HG02588 (cell line): Measurements from ENCODE around the gene LRCH1.
"Not testable (repeated sequence)": the region's sequence is repeated elsewhere in the genome, so short reads cannot be mapped to it uniquely, and the experiment has no call there.

Source experiments
- ATAC-seq: cut with Tn5 transposase; IDR thresholded peaks from one replicate; pipeline ENCODE4 v1.9.1; 2021; ENCODE audit warnings: mild to moderate bottlenecking, moderate library complexity; ENCODE audit not compliant: unreplicated experiment

Gene LRCH1

GRCh38 chr13:46739447-46740098 lies 186.6 kb downstream of the LRCH1 start:
- no peak for ATAC-seq

DNA sequence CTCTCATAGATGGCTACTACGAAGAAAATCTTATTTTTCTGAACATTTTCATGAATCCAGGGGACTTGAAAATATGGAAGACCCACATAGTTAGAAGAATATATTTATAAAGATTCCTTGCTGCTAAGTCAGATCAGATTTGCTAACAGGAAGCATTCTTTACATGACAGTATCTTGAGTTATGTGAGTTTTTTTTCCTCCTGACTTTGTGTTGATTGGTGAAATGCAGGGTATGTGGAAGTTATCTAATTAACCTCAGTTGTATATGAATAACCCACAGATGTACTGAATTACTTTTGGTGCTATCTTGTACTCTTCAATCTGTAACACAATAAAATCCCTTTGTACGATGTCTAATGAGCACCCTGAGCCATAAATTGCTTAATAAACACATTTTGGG lies 190.2 kb downstream of the LRCH1 start:
- ATAC-seq = no peak

- ATAC-seq = no peak
Observed at GRCh38 chr13:46745062-46745461, 192.1 kb downstream of the LRCH1 start.

DNA sequence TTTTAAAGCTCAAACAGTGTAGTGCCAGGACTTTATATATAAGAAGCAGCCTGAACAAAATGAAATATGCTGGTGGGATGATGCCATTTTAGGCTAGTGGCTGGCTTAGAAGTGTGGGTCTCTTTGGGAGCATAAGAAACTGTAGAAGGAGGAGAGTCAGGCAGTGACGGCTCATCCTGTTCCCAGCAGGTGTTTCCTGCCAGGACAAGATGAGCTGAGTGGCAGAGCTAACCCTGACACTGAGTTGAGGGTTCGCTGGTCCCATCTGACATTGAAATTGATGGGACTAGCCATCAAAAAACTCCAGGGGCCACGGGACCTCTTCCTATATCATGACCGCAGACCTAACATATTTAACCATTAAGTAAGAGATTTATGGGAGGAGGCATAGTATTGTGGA lies 192.7 kb downstream of the LRCH1 start:
- no peak for ATAC-seq

GRCh38 chr13:46747031-46747820 lies 194.3 kb downstream of the LRCH1 start:
- ATAC-seq = no peak

- ATAC-seq = no peak
Observed at GRCh38 chr13:46748300-46748699, 195.3 kb downstream of the LRCH1 start.

DNA sequence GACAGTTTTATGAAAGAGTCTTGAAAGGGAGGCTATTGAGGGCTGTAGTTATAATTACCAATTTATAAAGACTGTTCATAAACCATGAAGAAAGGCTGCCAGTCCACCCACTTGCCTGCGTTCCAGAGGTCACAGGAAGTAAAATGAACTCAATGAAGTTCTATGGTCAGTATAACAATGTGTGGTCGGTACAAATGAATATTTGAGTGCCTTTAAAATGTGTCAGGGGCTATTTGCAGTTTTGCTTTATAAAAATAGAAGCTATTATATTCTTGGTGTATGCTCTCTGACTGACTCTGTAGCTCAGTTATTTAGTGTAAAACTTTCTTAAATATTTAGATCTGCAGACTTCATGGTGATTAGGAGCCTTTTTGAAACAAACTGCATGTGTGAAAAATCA lies 197.0 kb downstream of the LRCH1 start:
- ATAC-seq = no peak

DNA sequence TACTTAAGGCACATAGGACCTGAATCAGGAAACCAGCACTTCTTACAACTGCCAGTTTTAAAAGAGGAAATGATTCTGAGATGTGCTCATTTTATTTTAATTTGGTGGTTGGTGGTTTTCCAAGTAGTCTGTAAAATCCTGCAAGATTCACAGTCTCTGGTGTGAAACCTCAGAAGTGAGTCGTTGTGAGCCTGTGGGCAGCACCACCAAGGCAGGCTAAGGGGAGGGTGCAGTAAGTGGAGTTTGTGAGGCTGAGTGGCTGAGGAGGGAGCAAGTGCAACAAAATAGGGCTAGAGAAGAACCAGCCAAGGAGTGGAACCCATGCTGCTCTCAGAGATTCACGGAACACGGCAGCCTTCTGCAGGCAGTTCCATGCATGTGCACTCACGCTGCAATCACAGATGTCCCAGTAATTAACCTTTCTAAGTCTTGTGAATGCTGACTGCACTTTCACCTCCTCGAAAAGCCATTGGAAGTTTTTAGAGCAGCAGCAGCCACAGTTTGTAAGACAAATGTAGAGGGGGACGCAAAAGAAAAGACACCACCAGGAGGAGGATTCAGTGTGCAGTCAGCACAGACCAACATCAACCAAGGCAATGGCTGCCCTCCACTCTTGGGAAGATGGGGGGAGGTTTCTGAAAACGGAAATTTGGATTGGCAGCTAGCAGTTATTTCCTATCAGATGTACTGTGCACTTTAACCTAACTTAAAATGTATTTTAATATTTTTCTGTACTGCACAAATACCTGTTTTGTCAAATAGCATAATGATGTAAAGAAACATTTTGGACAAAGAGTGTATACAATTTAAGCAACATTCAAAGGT lies 199.1 kb downstream of the LRCH1 start:
- peak; percentile 86 for ATAC-seq

DNA sequence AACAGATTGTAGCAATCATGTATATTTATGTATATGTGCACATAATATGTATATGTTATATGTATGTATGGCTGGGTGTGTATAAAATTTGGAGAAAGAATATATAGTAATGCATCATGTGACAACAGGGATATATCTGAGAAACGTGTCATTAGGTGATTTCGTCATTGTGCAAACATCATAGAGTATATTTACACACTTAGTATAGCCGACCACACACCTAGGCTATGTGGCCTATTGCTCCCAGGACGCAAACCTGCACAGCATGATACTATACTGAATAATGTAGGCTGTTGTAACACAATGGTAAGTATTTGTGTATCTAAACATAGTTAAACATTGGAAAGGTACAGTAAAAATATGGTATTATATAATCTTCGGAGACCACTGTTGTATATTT lies 200.2 kb downstream of the LRCH1 start:
- no peak for ATAC-seq

DNA sequence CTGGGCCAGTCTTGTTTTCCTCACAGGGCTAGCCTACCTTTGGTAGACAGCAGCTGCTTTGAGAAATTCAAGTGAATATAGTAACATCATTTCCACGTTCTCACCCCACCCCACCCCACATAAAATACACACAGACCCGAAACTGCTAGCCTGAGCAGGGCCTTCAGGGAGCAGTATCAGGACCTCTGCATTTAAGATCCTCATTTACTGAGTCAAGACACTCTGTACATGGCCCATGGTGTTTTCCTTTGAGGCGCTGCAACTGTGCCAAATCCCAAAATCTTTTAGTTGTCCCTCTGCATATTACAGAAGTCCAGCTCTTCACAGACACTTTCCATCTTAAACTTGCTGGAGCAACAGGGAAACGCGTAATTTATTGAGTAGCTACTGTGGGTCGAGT lies 200.9 kb downstream of the LRCH1 start:
- ATAC-seq = no peak

GRCh38 chr13:46754812-46755211 lies 201.8 kb downstream of the LRCH1 start:
- no peak for ATAC-seq

DNA sequence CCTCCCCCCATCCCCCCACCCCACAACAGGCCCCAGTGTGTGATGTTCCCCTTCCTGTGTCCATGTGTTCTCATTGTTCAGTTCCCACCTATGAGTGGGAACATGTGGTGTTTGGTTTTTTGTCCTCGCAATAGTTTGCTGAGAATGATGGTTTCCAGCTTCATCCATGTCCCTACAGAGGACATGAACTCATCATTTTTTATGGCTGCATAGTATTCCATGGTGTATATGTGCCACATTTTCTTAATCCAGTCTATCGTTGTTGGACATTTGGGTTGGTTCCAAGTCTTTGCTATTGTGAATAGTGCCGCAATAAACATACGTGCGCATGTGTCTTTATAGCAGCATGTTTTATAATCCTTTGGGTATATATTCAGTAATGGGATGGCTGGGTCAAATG lies 202.5 kb downstream of the LRCH1 start:
- not testable (repeated sequence) for ATAC-seq

DNA sequence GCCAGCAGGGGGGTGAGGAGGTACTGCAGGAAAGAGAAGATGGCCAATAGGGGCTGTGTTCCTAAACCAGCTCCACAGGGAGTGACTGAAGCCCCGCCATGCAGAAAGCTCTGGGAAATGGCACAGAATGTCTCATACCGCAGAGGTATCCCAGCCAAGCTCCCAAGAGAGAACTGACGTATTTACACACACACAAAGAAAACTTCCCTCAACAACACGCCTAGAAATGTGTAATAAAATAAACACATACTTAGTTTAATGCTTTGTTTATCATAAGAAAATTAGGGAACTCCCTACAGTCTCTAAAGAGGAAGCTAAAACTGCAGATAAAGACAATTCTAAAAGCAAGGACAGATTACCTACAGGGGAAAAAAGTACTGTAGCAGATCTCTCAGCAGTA lies 204.0 kb downstream of the LRCH1 start:
- ATAC-seq = no peak

- no peak for ATAC-seq
Observed at GRCh38 chr13:46757640-46758039, 204.7 kb downstream of the LRCH1 start.

- no peak for ATAC-seq
Observed at GRCh38 chr13:46759846-46760245, 206.9 kb downstream of the LRCH1 start.

DNA sequence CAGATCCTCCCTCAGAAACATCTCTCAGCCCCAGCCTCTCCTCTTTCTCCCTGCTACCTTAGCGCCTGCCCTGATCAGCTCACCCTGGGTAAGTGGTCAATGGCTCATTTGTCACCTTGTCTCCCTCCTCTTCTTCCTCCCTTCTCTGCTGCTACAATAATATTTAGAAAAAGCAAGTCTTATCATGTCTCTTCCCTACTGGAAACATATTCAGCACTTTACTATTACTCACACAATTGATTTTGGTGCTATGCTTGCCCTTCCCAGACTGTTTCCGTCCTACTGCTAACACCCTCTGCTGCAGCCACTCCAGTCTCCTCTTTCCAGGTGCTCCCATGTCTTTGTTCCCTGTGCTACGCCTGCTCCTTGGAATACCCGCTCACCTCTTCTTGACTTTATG lies 208.2 kb downstream of the LRCH1 start:
- ATAC-seq = no peak

GRCh38 chr13:46761866-46762265 lies 208.9 kb downstream of the LRCH1 start:
- no peak for ATAC-seq

- not testable (repeated sequence) for ATAC-seq
Observed at GRCh38 chr13:46769925-46770324, 217.0 kb downstream of the LRCH1 start.

DNA sequence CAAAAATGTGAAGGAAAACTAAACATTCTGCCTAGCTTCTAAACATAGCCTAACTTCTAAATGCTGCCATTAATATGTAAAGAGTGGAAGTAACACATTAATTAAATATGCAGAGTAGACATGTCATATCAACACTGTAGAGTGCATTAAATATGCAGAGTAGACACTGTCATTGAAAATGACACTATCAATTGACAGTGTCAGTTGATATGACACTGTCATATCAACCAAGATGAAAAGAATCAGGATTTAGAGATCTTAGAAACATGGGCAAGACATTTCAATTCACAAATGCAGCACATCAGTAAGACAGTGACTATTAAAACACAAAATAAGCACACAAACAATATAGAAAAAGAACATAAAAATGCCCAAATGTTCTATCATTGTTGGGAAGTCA lies 218.7 kb downstream of the LRCH1 start:
- no peak for ATAC-seq

DNA sequence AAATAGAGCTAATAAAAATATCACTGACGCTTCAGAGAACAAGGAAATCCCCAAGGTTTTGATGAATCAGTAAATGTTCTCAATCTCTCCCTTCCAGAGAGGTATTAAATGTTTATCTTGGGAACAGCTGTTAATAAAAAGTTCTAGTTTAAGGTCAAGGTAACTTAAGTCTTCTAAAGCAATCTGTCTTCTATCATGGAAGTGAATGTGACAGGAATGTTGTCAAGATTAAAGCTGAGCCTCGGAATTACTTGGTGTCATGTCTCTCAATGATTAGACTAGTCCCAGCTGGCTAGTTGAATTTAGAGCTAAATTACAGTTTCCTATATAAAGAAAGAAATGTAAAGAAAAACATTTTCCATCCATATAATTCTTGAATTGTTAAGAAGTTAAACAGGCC lies 220.6 kb downstream of the LRCH1 start:
- ATAC-seq = no peak

DNA sequence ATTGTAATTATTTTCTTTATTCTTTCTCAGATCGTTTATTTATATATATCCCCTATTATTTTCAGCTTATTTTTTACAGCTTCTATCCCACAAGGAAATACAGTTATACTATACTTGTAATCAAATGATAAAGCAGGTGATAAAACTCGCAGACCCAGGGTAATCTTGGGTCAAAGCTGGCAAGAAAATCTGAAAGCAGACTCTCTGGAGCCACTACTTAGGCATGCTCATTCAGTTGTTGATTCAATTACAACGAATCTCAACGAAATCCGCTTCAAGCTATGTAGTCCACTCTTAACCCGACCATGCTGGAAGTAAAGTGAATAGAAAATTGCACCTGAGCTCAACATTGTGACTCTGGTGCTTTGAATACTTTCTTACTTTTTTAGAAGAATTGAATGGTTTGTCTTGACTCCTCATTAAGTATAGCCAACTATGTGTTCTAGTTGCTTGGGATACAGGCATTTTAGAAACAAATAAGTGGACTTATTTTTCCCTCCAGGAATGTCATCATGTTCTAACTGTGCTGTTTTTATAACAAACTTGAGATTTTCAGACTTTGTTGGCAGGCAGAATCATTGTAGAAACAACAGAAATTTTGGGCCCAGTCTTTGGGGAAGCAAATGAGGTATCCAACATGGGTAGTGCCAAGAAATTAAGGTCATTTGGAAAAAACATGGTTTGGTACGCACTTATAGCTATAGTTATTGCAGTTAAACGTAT lies 222.6 kb downstream of the LRCH1 start:
- no peak for ATAC-seq
